K562 (cell line): ENCODE measurements around the gene BZW2. TPM values are rescaled to one million over a fixed set of nuclear protein-coding genes. Genes with fewer than 3 reads are reported as not detected.
A peak's percentile ranks its signal among the peaks of the same experiment; 100 is the strongest.

Experiments
- BDP1 ChIP-seq: IDR thresholded peaks from 3 replicates; pipeline ENCODE4 v1.6.1; 2011; ENCODE audit not compliant: insufficient read length, insufficient read depth
- ESRRA ChIP-seq: fragments of 450-650 bp; IDR thresholded peaks from 2 replicates; pipeline ENCODE4 v1.6.1; 2014; ENCODE audit warnings: low read depth, mild to moderate bottlenecking, moderate library complexity, borderline replicate concordance
- LEF1 ChIP-seq: fragments of 450-650 bp; IDR thresholded peaks from 2 replicates; pipeline ENCODE4 v1.6.1; 2016; ENCODE audit warnings: mild to moderate bottlenecking
- NFRKB ChIP-seq: fragments of 450-650 bp; IDR thresholded peaks from 2 replicates; pipeline ENCODE4 v1.6.1; 2016; ENCODE audit warnings: low read depth
- PTBP1 ChIP-seq: fragments of 200-400 bp; formaldehyde crosslinking; IDR thresholded peaks from 2 replicates; pipeline ENCODE4 v1.6.1; 2017; ENCODE audit warnings: low read depth, low read length
- RBFOX2 ChIP-seq: fragments of 200-400 bp; formaldehyde crosslinking; IDR thresholded peaks from 2 replicates; pipeline ENCODE4 v1.6.1; 2017; ENCODE audit warnings: low read depth, mild to moderate bottlenecking, low read length, moderate library complexity
- SETDB1 ChIP-seq: IDR thresholded peaks from one replicate; pipeline ENCODE4 v1.6.1; 2012; ENCODE audit warnings: low read length, control low read depth, inconsistent platforms
- ZBTB1 ChIP-seq: sonication (generic); formaldehyde crosslinking; IDR thresholded peaks from 2 replicates; pipeline ENCODE4 v1.8.1; 2023; ENCODE audit warnings: missing genetic modification reagents, low read depth, mild to moderate bottlenecking, borderline replicate concordance
- polyA plus RNA-seq, 8 experiments: library from polyadenylated mRNA; depleted of rRNA in 4 of 8; stranded (reverse) in 5 of 8; unstranded in 3 of 8; fragments of >200 nt; fragmentation: Nextera tagmentation in 2 of 8; fragmentation: Illumina TruSeq in 1 of 8; extraction: Ambion mirVana in 2 of 8; extraction: Trizol in 1 of 8; gene quantifications; 2 replicates each; pipeline versions ENCODE4 v1.2.1 to v1.2.3, GENCODE V29; 2011 to 2014; ENCODE audit warnings: inconsistent platforms in 1 of 8, missing spikeins in 1 of 8
- total RNA-seq, 7 experiments: library from RNA; depleted of rRNA in 6 of 7; stranded (reverse); fragments of >200 nt in 6 of 7; fragmentation: Illumina TruSeq in 2 of 7; extraction: Trizol in 2 of 7; gene quantifications; 2 replicates each; pipeline versions ENCODE4 v1.2.1 to v1.2.3, GENCODE V29; 2011 to 2021; ENCODE audit warnings: low replicate concordance in 1 of 7
- TF ChIP-seq, protein P1 (sequence below), 2 experiments: fragments of 450-650 bp; IDR thresholded peaks; 2 replicates each; pipeline ENCODE4 v1.6.1; 2016; ENCODE audit warnings: mild to moderate bottlenecking in 2 of 2, borderline replicate concordance in 1 of 2, low read depth in 1 of 2, moderate library complexity in 1 of 2
- TF ChIP-seq, protein P2 (sequence below): sonication (generic); IDR thresholded peaks from 2 replicates; pipeline ENCODE4 v1.6.1; 2016
- TF ChIP-seq, protein P3 (sequence below): fragments of 450-650 bp; IDR thresholded peaks from 2 replicates; pipeline ENCODE4 v1.6.1; 2014; ENCODE audit warnings: low read depth, mild to moderate bottlenecking, moderate library complexity, borderline replicate concordance
- TF ChIP-seq, protein P4 (sequence below): fragments of 450-650 bp; IDR thresholded peaks from 2 replicates; pipeline ENCODE4 v1.6.1; 2018; ENCODE audit warnings: mild to moderate bottlenecking, low read depth; ENCODE audit not compliant: partially characterized antibody
- TF ChIP-seq, protein P5 (sequence below): fragments of 450-650 bp; IDR thresholded peaks from 2 replicates; pipeline ENCODE4 v1.6.1; 2016; ENCODE audit warnings: low read depth, mild to moderate bottlenecking, moderate library complexity

Gene BZW2
- total and polyA plus RNA-seq, 9 of the 15 experiments (the other 6 are each of a cell fraction or from before 2014, with no cell fraction given): 140 to 316 (median 173) TPM

DNA sequence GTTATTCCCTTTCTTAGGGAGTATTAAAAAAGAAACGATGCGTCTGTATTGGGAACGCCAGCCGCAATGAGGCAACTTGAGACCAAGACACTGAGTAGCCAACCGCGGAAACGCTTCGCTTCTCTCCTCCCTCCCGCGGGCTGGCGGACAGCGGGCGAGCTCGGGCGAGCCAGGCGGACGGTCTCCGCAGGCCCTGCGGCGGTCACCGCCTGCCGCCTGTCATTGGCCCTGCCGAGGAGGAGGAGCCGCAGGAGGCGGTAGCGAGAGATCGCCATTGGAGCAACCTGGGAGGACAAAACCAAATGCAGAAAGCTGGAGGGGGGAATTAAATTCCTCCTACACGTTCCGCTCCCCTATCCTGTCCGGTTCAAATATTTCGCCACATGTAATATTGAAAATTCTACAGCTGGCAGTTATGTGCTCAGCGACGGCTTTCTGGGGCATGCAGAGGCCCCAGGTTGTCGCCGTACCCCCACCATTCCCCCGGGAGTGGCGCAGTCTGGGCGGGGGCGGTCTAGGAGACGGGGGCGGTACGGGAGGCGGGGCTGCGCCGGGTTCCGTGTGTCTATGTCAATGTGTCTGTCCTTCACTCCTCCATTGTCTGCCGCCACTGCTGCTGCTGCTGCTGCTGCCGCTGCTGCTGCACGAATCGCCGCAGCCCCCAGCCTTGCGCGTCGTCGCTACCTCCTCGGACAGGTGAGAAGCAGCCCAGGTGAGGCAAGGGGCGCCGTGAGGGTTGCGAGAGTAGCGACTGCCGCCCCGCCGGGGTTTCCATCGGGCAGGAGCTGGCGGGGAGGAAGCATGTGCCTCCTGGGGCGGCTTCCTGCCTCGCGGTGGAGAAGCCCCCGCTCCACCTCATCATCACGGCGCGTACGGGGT lies at the start of gene BZW2, which contains the start of gene ANKMY2 (continued):
- TF ChIP-seq, protein P1, sequence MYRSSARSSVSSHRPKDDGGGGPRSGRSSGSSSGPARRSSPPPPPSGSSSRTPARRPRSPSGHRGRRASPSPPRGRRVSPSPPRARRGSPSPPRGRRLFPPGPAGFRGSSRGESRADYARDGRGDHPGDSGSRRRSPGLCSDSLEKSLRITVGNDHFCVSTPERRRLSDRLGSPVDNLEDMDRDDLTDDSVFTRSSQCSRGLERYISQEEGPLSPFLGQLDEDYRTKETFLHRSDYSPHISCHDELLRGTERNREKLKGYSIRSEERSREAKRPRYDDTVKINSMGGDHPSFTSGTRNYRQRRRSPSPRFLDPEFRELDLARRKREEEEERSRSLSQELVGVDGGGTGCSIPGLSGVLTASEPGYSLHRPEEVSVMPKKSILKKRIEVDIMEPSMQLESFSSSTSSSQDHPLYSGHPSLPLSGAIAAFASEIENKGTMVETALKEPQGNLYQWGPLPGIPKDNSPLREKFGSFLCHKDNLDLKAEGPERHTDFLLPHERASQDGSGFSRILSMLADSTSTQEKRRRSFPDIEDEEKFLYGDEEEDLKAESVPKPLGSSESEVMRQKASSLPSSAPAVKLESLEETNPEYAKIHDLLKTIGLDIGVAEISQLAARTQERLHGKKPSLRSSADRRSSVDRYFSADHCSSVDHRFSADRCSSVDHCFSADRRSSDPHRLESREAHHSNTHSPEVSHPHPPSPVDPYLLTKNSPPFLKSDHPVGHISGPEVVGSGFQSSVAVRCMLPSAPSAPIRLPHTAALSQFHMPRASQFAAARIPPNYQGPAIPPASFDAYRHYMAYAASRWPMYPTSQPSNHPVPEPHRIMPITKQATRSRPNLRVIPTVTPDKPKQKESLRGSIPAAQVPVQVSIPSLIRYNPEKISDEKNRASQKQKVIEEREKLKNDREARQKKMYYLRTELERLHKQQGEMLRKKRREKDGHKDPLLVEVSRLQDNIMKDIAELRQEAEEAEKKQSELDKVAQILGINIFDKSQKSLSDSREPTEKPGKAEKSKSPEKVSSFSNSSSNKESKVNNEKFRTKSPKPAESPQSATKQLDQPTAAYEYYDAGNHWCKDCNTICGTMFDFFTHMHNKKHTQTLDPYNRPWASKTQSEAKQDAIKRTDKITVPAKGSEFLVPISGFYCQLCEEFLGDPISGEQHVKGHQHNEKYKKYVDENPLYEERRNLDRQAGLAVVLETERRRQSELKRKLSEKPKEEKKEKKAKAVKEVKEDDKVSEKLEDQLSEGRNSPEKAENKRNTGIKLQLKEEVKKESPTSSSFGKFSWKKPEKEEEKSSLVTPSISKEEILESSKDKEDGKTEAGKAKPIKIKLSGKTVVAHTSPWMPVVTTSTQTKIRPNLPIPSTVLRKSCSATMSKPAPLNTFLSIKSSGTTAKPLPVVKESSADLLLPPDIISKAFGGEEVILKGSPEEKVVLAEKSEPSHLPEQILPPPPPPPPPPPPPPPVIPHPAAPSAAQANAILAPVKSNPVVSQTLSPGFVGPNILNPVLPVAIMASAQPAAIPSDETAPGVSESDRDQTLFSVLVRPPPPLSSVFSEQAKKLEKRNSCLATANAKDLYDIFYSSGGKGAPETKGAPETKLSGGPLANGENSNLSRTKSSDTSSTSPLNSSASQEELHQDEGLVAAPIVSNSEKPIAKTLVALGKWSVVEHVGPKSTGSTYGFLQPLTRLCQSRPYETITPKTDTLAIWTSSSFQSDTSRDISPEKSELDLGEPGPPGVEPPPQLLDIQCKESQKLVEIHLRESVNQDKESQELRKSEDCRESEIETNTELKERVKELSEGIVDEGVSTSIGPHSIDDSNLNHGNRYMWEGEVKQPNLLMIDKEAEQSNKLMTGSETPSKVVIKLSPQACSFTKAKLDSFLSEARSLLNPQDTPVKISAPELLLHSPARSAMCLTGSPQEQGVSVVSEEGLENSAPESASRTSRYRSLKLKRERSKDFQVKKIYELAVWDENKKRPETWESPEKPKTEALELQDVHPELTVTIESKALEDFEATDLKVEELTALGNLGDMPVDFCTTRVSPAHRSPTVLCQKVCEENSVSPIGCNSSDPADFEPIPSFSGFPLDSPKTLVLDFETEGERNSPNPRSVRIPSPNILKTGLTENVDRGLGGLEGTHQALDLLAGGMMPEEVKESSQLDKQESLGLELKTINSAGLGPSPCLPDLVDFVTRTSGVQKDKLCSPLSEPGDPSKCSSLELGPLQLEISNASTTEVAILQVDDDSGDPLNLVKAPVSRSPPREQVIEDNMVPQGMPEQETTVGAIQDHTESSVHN (IDR thresholded peaks at IDR 0.05; ENCODE audit: borderline replicate concordance in 1 of 2, low read depth in 1 of 2): no peak
- no peak for TF ChIP-seq PTBP1
- TF ChIP-seq, protein P2, sequence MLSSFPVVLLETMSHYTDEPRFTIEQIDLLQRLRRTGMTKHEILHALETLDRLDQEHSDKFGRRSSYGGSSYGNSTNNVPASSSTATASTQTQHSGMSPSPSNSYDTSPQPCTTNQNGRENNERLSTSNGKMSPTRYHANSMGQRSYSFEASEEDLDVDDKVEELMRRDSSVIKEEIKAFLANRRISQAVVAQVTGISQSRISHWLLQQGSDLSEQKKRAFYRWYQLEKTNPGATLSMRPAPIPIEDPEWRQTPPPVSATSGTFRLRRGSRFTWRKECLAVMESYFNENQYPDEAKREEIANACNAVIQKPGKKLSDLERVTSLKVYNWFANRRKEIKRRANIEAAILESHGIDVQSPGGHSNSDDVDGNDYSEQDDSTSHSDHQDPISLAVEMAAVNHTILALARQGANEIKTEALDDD: no peak
- no peak for TF ChIP-seq LEF1
- no peak for TF ChIP-seq ZBTB1 (CRISPR knock-in tag)
- peak; percentile 96 for TF ChIP-seq RBFOX2
- TF ChIP-seq, protein P3, sequence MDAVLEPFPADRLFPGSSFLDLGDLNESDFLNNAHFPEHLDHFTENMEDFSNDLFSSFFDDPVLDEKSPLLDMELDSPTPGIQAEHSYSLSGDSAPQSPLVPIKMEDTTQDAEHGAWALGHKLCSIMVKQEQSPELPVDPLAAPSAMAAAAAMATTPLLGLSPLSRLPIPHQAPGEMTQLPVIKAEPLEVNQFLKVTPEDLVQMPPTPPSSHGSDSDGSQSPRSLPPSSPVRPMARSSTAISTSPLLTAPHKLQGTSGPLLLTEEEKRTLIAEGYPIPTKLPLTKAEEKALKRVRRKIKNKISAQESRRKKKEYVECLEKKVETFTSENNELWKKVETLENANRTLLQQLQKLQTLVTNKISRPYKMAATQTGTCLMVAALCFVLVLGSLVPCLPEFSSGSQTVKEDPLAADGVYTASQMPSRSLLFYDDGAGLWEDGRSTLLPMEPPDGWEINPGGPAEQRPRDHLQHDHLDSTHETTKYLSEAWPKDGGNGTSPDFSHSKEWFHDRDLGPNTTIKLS: no peak; the same call in 1 of the 2 replicates
- peak; percentile 63 for TF ChIP-seq SETDB1
- TF ChIP-seq, protein P4, sequence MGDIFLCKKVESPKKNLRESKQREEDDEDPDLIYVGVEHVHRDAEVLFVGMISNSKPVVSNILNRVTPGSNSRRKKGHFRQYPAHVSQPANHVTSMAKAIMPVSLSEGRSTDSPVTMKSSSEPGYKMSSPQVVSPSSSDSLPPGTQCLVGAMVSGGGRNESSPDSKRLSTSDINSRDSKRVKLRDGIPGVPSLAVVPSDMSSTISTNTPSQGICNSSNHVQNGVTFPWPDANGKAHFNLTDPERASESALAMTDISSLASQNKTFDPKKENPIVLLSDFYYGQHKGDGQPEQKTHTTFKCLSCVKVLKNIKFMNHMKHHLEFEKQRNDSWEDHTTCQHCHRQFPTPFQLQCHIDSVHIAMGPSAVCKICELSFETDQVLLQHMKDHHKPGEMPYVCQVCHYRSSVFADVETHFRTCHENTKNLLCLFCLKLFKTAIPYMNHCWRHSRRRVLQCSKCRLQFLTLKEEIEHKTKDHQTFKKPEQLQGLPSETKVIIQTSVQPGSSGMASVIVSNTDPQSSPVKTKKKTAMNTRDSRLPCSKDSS: no peak
- TF ChIP-seq NFRKB: peak; percentile 74
- TF ChIP-seq ESRRA: peak; percentile 58; the same call in 1 of the 2 replicates
- TF ChIP-seq, protein P5, sequence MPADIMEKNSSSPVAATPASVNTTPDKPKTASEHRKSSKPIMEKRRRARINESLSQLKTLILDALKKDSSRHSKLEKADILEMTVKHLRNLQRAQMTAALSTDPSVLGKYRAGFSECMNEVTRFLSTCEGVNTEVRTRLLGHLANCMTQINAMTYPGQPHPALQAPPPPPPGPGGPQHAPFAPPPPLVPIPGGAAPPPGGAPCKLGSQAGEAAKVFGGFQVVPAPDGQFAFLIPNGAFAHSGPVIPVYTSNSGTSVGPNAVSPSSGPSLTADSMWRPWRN: no peak
- no peak for TF ChIP-seq BDP1
